Endothelial cell of umbilical vein (primary cell): Measurements from ENCODE around the gene NOD1. TPM values are rescaled to one million over a fixed set of nuclear protein-coding genes. Genes with fewer than 3 reads are reported as not detected.

Experiments used
- BruUV-seq: library from RNA; stranded (reverse); fragments of 400-500 nt; replicated peaks from 2 replicates; lab custom pipeline; 2021; lab: Mats Ljungman, UMichigan
- CTCF ChIA-PET: fragments of 300-600, 350-600 bp; sonication (Branson Sonifier 250); formaldehyde crosslinking; loops from one replicate; lab custom pipeline; 2021; ENCODE audit warnings: antibody characterized with exemption, inconsistent platforms; lab: Charles Lee
- POLR2A ChIA-PET: fragments of 300-600, 350-600 bp; sonication (Branson Sonifier 250); formaldehyde crosslinking; loops from one replicate; lab custom pipeline; 2021; ENCODE audit warnings: antibody characterized with exemption, inconsistent platforms; lab: Charles Lee
- DNase-seq: peaks from one replicate; pipeline ENCODE4 v3.0.0-alpha.2; 2011; ENCODE audit warnings: low read depth, low spot score
- FAIRE-seq: peaks from 2 replicates; lab custom pipeline; 2011; peaks lifted over from hg19 to GRCh38; lab: Jason Lieb, UNC
- H2AFZ ChIP-seq: 2 replicates; pipeline ENCODE4 v1.6.0; 2012; ENCODE audit warnings: low read depth, low read length, control low read depth, inconsistent platforms
- H3K27ac ChIP-seq: 2 replicates; pipeline ENCODE4 v1.5.1; 2011; ENCODE audit warnings: low read depth, mild to moderate bottlenecking, control low read depth, low read length, moderate library complexity; ENCODE audit not compliant: insufficient read depth
- H3K27me3 ChIP-seq, 2 experiments: 2 replicates each; pipeline versions ENCODE4 v1.6.0 to v1.6.1; 2011; ENCODE audit warnings: low read length in 2 of 2, mixed read lengths in 1 of 2; ENCODE audit not compliant: control insufficient read depth in 2 of 2, insufficient read depth in 2 of 2
- H3K36me3 ChIP-seq, 2 experiments: 2 replicates in 1 of 2; 3 replicates in 1 of 2; pipeline ENCODE4 v1.5.1; 2011; ENCODE audit warnings: low read length in 2 of 2, mild to moderate bottlenecking in 1 of 2, moderate library complexity in 1 of 2; ENCODE audit not compliant: control insufficient read depth in 2 of 2, insufficient read depth in 2 of 2; ENCODE audit errors: extremely low read depth in 1 of 2
- H3K4me1 ChIP-seq: 3 replicates; pipeline ENCODE4 v1.5.1; 2011; ENCODE audit warnings: mild to moderate bottlenecking, low read length; ENCODE audit not compliant: control insufficient read depth, insufficient read depth; ENCODE audit errors: extremely low read depth
- H3K4me2 ChIP-seq: 2 replicates; pipeline ENCODE4 v1.6.1; 2011; ENCODE audit warnings: low read length, control low read depth, mixed read lengths; ENCODE audit not compliant: insufficient read depth
- H3K4me3 ChIP-seq, 3 experiments: fragments of 200-600 bp in 1 of 3; sonication (generic), shearing (Covaris generic) in 1 of 3; replicated peaks in 1 of 3; 2 replicates each; pipeline ENCODE4 v1.5.1; 2011 to 2016; ENCODE audit warnings: control low read depth in 3 of 3, low read length in 3 of 3, mild to moderate bottlenecking in 2 of 3, inconsistent platforms in 1 of 3, low read depth in 1 of 3, moderate library complexity in 1 of 3; ENCODE audit not compliant: insufficient read depth in 1 of 3
- H3K79me2 ChIP-seq: 2 replicates; pipeline ENCODE4 v1.6.0; 2012; ENCODE audit warnings: low read length, inconsistent platforms; ENCODE audit not compliant: control insufficient read depth, insufficient read depth
- H3K9ac ChIP-seq: replicated peaks from 2 replicates; pipeline ENCODE3; 2011; ENCODE audit warnings: low read length, control low read depth; ENCODE audit not compliant: insufficient read depth; ENCODE audit errors: extremely low read depth
- H3K9me1 ChIP-seq: replicated peaks from 3 replicates; pipeline ENCODE4 v1.6.0; 2011; ENCODE audit warnings: mild to moderate bottlenecking, low read length; ENCODE audit not compliant: control insufficient read depth, insufficient read depth; ENCODE audit errors: extremely low read depth
- H3K9me3 ChIP-seq: replicated peaks from 2 replicates; pipeline ENCODE4 v1.5.1; 2012; ENCODE audit warnings: low read length, inconsistent platforms; ENCODE audit not compliant: control insufficient read depth, insufficient read depth
- H4K20me1 ChIP-seq: replicated peaks from 2 replicates; pipeline ENCODE3; 2011; ENCODE audit warnings: mild to moderate bottlenecking, low read length; ENCODE audit not compliant: control insufficient read depth, insufficient read depth; ENCODE audit errors: extremely low read depth
- CTCF ChIP-seq, 2 donors: IDR thresholded peaks; 1 replicate in 1 of 2; 2 replicates in 1 of 2; pipeline ENCODE4 v1.5.1; 2011; ENCODE audit warnings: low read length in 2 of 2, mild to moderate bottlenecking in 2 of 2, moderate library complexity in 2 of 2, control low read depth in 1 of 2, inconsistent platforms in 1 of 2, low read depth in 1 of 2; ENCODE audit not compliant: insufficient read depth in 1 of 2; ENCODE audit errors: extremely low read depth in 1 of 2
- EZH2 ChIP-seq: IDR thresholded peaks from 2 replicates; pipeline ENCODE4 v1.6.1; 2012; ENCODE audit warnings: borderline replicate concordance, low read depth, mild to moderate bottlenecking, moderate library complexity, low read length, inconsistent platforms; ENCODE audit not compliant: severe bottlenecking
- FOS ChIP-seq: IDR thresholded peaks from 2 replicates; pipeline ENCODE4 v1.6.1; 2011; ENCODE audit warnings: mild to moderate bottlenecking, low read length, moderate library complexity, borderline replicate concordance; ENCODE audit not compliant: insufficient read depth
- GATA2 ChIP-seq: IDR thresholded peaks from 2 replicates; pipeline ENCODE4 v1.7.0; 2011; ENCODE audit warnings: low read depth, mild to moderate bottlenecking, moderate library complexity, mixed read lengths, low read length; ENCODE audit not compliant: insufficient read length, insufficient read depth
- JUN ChIP-seq: IDR thresholded peaks from 2 replicates; pipeline ENCODE4 v1.6.1; 2011; ENCODE audit warnings: borderline replicate concordance, low read depth; ENCODE audit not compliant: insufficient read length, insufficient read depth
- MAX ChIP-seq: IDR thresholded peaks from 2 replicates; pipeline ENCODE4 v1.6.1; 2011; ENCODE audit not compliant: insufficient read depth, insufficient read length
- MYC ChIP-seq: IDR thresholded peaks from one replicate; pipeline ENCODE4 v1.6.1; 2011; ENCODE audit warnings: mild to moderate bottlenecking, low read depth, low read length
- POLR2A ChIP-seq: IDR thresholded peaks from 2 replicates; pipeline ENCODE4 v1.6.1; 2012; ENCODE audit warnings: low read depth, mild to moderate bottlenecking, control low read depth, low read length
- POLR2AphosphoS5 ChIP-seq: IDR thresholded peaks from 2 replicates; pipeline ENCODE4 v1.6.1; 2012; ENCODE audit warnings: low read depth, mild to moderate bottlenecking, control low read depth, low read length, moderate library complexity; ENCODE audit not compliant: insufficient read depth
- dilution Hi-C: fragments of 300-500 bp; cut with MboI; formaldehyde crosslinking; loops from one replicate; pipeline ENCODE4 v1.15.0; 2019; ENCODE audit warnings: low sequenced_read_pairs; ENCODE audit not compliant: extremely low pct_ligation_motif_present
- intact Hi-C: fragments of 100-400 bp; cut with micrococcal nuclease; formaldehyde crosslinking; loops from one replicate; pipeline ENCODE4 v1.10.0; 2022
- polyA plus RNA-seq, 4 experiments: library from polyadenylated mRNA; depleted of rRNA in 3 of 4; stranded (reverse) in 3 of 4; unstranded in 1 of 4; fragments of >200 nt; gene quantifications; 2 replicates each; pipeline versions ENCODE4 v1.2.1 to v1.2.3, GENCODE V29; 2011 to 2012; ENCODE audit warnings: missing spikeins in 1 of 4
- total RNA-seq: library from RNA; stranded (reverse); gene quantifications from 2 replicates; pipeline ENCODE4 v1.2.3, GENCODE V29; 2021

The NOD1 gene
- total and polyA plus RNA-seq, 2 donors (not counting 3 experiments of a cell fraction or from before 2014, with no cell fraction given) = 22.1 to 39.2 TPM

- Histone ChIP-seq H2AFZ (no peak overlapping the region), H3K36me3 (peaks cover 36 to 49% of the 10 kb centered on the region in 2 experiments), H3K9ac (no peak overlapping the region), H3K9me3 (no peaks in the 10 kb centered on the region), H3K79me2 (no peaks in the 10 kb centered on the region), H3K4me1 (no peaks in the 10 kb centered on the region), H3K27ac (no peak overlapping the region), H3K27me3 (no peaks in the 10 kb centered on the region), H3K4me3 (no peak overlapping the region), H3K9me1 (no peaks in the 10 kb centered on the region), H3K4me2 (no peak overlapping the region), H4K20me1 (no peaks in the 10 kb centered on the region)
- intact Hi-C loops (no loop called here), dilution Hi-C loops (no loop called here)
- no peak for DNase-seq
- POLR2A ChIA-PET = no interaction called here
- FAIRE-seq = no peak
- no peak for TF ChIP-seq FOS
- no peak for TF ChIP-seq POLR2AphosphoS5
- TF ChIP-seq JUN = no peak
- no peak for TF ChIP-seq POLR2A
- TF ChIP-seq MYC = no peak
- TF ChIP-seq CTCF (IDR thresholded peaks at IDR 0.05; ENCODE audit: extremely low read depth in 1 of 2, insufficient read depth in 1 of 2, low read depth in 1 of 2, low read length in 2 of 2) = no peak
- TF ChIP-seq MAX = no peak
- no peak for TF ChIP-seq GATA2
- no peak for TF ChIP-seq EZH2
- BruUV-seq = no TSS peak
- CTCF ChIA-PET = no interaction called here
Observed at GRCh38 chr7:30434140-30434799, 44.3 kb downstream of the NOD1 start.
